HCT116 (cell line): ENCODE measurements around the gene CEP72. TPM values are rescaled to one million over a fixed set of nuclear protein-coding genes. Genes with fewer than 3 reads are reported as not detected.

Experiments used
- ATAC-seq: fragments of 200-7000 bp; cut with Tn5 transposase; 2 replicates; pipeline ENCODE4 v1.9.1; 2020; ENCODE audit warnings: mild to moderate bottlenecking, moderate library complexity
- BruUV-seq: library from RNA; stranded (reverse); fragments of 400-500 nt; replicated peaks from 2 replicates; lab custom pipeline; 2021; lab: Mats Ljungman, UMichigan
- CTCF ChIA-PET: fragments of 300-600 bp; sonication (Branson Sonifier 250); formaldehyde crosslinking; loops from one replicate; lab custom pipeline; 2021; ENCODE audit warnings: antibody characterized with exemption; lab: Charles Lee
- POLR2A ChIA-PET: fragments of 300-600, 350-600 bp; sonication (Branson Sonifier 250); formaldehyde crosslinking; loops from one replicate; lab custom pipeline; 2021; ENCODE audit warnings: antibody characterized with exemption; lab: Charles Lee
- RAD21 ChIA-PET, 2 experiments: fragments of 300-600 bp; sonication (Branson Sonifier 250); formaldehyde crosslinking; loops; one replicate each; lab custom pipeline; 2023; ENCODE audit warnings: low total read pairs in 2 of 2; ENCODE audit not compliant: uncharacterized antibody in 2 of 2, unreplicated experiment in 2 of 2, low non-redundant PET in 1 of 2; lab: Charles Lee
- DNase-seq: peaks from one replicate; pipeline ENCODE4 v3.0.0-alpha.2; 2010; ENCODE audit warnings: low read depth, low spot score
- H2AFZ ChIP-seq: fragments of 200-600 bp; shearing (Covaris generic), sonication (generic); 2 replicates; pipeline ENCODE4 v1.6.1; 2017; ENCODE audit warnings: low read depth, mixed run types, mixed read lengths, antibody characterized with exemption, low read length; ENCODE audit not compliant: poor library complexity, severe bottlenecking
- H3K27ac ChIP-seq: 2 replicates; pipeline ENCODE4 v1.5.1; 2012; ENCODE audit warnings: low read depth, low read length
- H3K27me3 ChIP-seq: fragments of 200-600 bp; sonication (generic); 2 replicates; pipeline ENCODE4 v1.6.1; 2016; ENCODE audit warnings: mixed run types, low read length, mixed read lengths; ENCODE audit not compliant: insufficient read depth
- H3K36me3 ChIP-seq, 2 experiments: fragments of 200-500 bp in 1 of 2; fragments of 200-600 bp in 1 of 2; sonication (Bioruptor generic) in 1 of 2; sonication (generic) in 1 of 2; 2 replicates each; pipeline versions ENCODE4 v1.5.1 to v1.6.1; 2014 to 2016; ENCODE audit warnings: low read length in 2 of 2, inconsistent platforms in 1 of 2, mixed read lengths in 1 of 2, mixed run types in 1 of 2; ENCODE audit not compliant: insufficient read depth in 2 of 2, control insufficient read depth in 1 of 2
- H3K4me1 ChIP-seq, 2 experiments: fragments of 200-600 bp in 1 of 2; sonication (generic) in 1 of 2; 2 replicates each; pipeline versions ENCODE4 v1.5.1 to v1.6.1; 2012 to 2017; ENCODE audit warnings: low read length in 2 of 2, inconsistent platforms in 1 of 2, mild to moderate bottlenecking in 1 of 2, mixed read lengths in 1 of 2, mixed run types in 1 of 2, moderate library complexity in 1 of 2; ENCODE audit not compliant: insufficient read depth in 2 of 2, control insufficient read depth in 1 of 2
- H3K4me2 ChIP-seq: fragments of 200-600 bp; sonication (generic); 2 replicates; pipeline ENCODE4 v1.6.1; 2017; ENCODE audit warnings: mixed run types, low read length, mixed read lengths
- H3K4me3 ChIP-seq, 2 experiments: fragments of 200-600 bp in 1 of 2; sonication (generic) in 1 of 2; replicated peaks in 1 of 2; 2 replicates each; pipeline ENCODE4 v1.5.1; 2011 to 2016; ENCODE audit warnings: low read length in 2 of 2, control low read depth in 1 of 2, low read depth in 1 of 2, mild to moderate bottlenecking in 1 of 2, mixed read lengths in 1 of 2, mixed run types in 1 of 2
- H3K79me2 ChIP-seq: fragments of 200-600 bp; sonication (generic); 2 replicates; pipeline ENCODE4 v1.6.1; 2017; ENCODE audit warnings: mild to moderate bottlenecking, mixed run types, low read length, moderate library complexity, mixed read lengths; ENCODE audit not compliant: insufficient read depth
- H3K9ac ChIP-seq: fragments of 200-600 bp; sonication (generic); 2 replicates; pipeline ENCODE4 v1.6.1; 2016; ENCODE audit warnings: low read length, mixed read lengths
- H3K9me2 ChIP-seq: fragments of 200-600 bp; sonication (generic), shearing (Covaris generic); 2 replicates; pipeline ENCODE4 v1.6.1; 2017; ENCODE audit warnings: mixed run types, mild to moderate bottlenecking, moderate library complexity; ENCODE audit not compliant: insufficient read depth
- H3K9me3 ChIP-seq, 2 experiments: fragments of 200-500 bp in 1 of 2; fragments of 200-600 bp in 1 of 2; sonication (Bioruptor generic) in 1 of 2; sonication (generic) in 1 of 2; 2 replicates each; pipeline ENCODE4 v1.6.1; 2014 to 2017; ENCODE audit warnings: low read length in 2 of 2, mixed read lengths in 2 of 2, inconsistent platforms in 1 of 2, low read depth in 1 of 2, mild to moderate bottlenecking in 1 of 2, mixed run types in 1 of 2, moderate library complexity in 1 of 2; ENCODE audit not compliant: control insufficient read depth in 1 of 2, insufficient read depth in 1 of 2
- H4K20me1 ChIP-seq: fragments of 200-600 bp; sonication (generic), shearing (Covaris generic); 2 replicates; pipeline ENCODE4 v1.6.1; 2017; ENCODE audit warnings: mixed run types, mild to moderate bottlenecking, moderate library complexity; ENCODE audit not compliant: insufficient read depth
- CBX3 ChIP-seq: IDR thresholded peaks from 2 replicates; pipeline ENCODE4 v1.6.1; 2012; ENCODE audit warnings: low read depth
- CEBPB ChIP-seq: IDR thresholded peaks from 2 replicates; pipeline ENCODE4 v1.6.1; 2012; ENCODE audit warnings: low read depth
- EGR1 ChIP-seq: IDR thresholded peaks from 2 replicates; pipeline ENCODE4 v1.6.1; 2012; ENCODE audit warnings: low read depth
- ELF1 ChIP-seq: IDR thresholded peaks from 2 replicates; pipeline ENCODE4 v1.6.1; 2012; ENCODE audit warnings: low read depth, borderline replicate concordance
- EZH2phosphoT487 ChIP-seq: fragments of 200-600 bp; IDR thresholded peaks from 2 replicates; pipeline ENCODE4 v1.6.1; 2018; ENCODE audit warnings: antibody characterized with exemption, borderline replicate concordance
- FOSL1 ChIP-seq: IDR thresholded peaks from 2 replicates; pipeline ENCODE4 v1.6.1; 2012; ENCODE audit warnings: low read depth
- JUND ChIP-seq: IDR thresholded peaks from 2 replicates; pipeline ENCODE4 v1.6.1; 2012
- POLR2A ChIP-seq: IDR thresholded peaks from 2 replicates; pipeline ENCODE4 v1.7.0; 2011; ENCODE audit warnings: borderline replicate concordance; ENCODE audit not compliant: insufficient read depth, insufficient read length; ENCODE audit errors: extremely low read depth
- SIN3A ChIP-seq: IDR thresholded peaks from 2 replicates; pipeline ENCODE4 v1.6.1; 2012; ENCODE audit warnings: low read depth
- SP1 ChIP-seq: IDR thresholded peaks from 2 replicates; pipeline ENCODE4 v1.6.1; 2012; ENCODE audit warnings: low read depth
- SRF ChIP-seq: IDR thresholded peaks from 2 replicates; pipeline ENCODE4 v1.6.1; 2012; ENCODE audit warnings: low read depth
- TCF7L2 ChIP-seq: IDR thresholded peaks from 2 replicates; pipeline ENCODE4 v1.7.0; 2011; ENCODE audit warnings: borderline replicate concordance, inconsistent platforms; ENCODE audit not compliant: insufficient read depth, insufficient read length; ENCODE audit errors: extremely low read depth
- intact Hi-C: fragments of 100-400 bp; cut with micrococcal nuclease; formaldehyde crosslinking; loops from 2 replicates; pipeline ENCODE4 v1.10.0; 2022
- total RNA-seq: library from RNA; stranded (reverse); gene quantifications from one replicate; pipeline ENCODE4 v1.2.1, GENCODE V29; 2021; ENCODE audit not compliant: unreplicated experiment
- TF ChIP-seq, protein P1 (sequence below): IDR thresholded peaks from 2 replicates; pipeline ENCODE4 v1.6.1; 2011; ENCODE audit warnings: mild to moderate bottlenecking, low read length, moderate library complexity; ENCODE audit not compliant: insufficient replicate concordance; ENCODE audit errors: extremely low read depth
- TF ChIP-seq, protein P2 (sequence below): IDR thresholded peaks from 2 replicates; pipeline ENCODE4 v1.6.1; 2012
- TF ChIP-seq, protein P3 (sequence below): IDR thresholded peaks from 2 replicates; pipeline ENCODE4 v1.6.1; 2012; ENCODE audit warnings: low read depth
- TF ChIP-seq, protein P4 (sequence below): IDR thresholded peaks from 2 replicates; pipeline ENCODE4 v1.6.1; 2012

The CEP72 gene
- total RNA-seq, 1 experiment from 2014 or later, result 25.6 TPM

DNA sequence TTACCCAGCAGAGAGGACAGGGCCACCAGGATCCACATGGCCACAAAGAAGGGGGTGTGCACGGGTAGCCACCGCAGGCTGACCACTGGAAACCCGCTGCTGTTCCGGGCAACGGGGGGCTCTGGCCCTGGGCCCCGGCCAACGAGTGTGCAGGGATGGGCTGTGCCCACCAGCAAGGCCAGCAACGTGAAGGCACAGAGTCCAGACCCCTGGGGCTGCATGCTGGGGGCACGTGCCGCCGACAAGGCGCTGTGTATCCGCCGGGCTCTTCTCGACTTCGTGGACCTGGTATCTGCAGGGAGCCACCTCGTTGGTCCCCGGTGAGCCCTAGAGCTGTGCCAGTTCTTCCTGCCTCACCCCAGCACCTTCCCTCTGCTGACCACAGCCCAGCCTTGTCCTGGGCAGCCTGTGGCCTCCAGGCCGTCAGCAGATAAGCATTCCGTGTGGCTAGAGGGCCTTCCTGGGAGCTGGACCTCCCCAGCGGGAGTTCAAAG lies 42.2 kb upstream of the CEP72 start:
- H3K4me2 ChIP-seq, result no peak overlapping the region
- no peak overlapping the region for H2AFZ ChIP-seq
- no peak overlapping the region for H3K9ac ChIP-seq
- BruUV-seq, result no TSS peak
- no peak overlapping the region for H3K27ac ChIP-seq
- ChIA-PET RAD21 (no interaction called here), CTCF (no interaction called here), POLR2A (no interaction called here)
- no peak overlapping the region for H3K4me3 ChIP-seq
- ATAC-seq (no peak), DNase-seq (no peak)
- no peaks in the 10 kb centered on the region for H3K79me2 ChIP-seq
- no peaks in the 10 kb centered on the region for H3K9me2 ChIP-seq
- H4K20me1 ChIP-seq, result no peaks in the 10 kb centered on the region
- TF ChIP-seq EZH2phosphoT487 (no peak), TCF7L2 (no peak), EGR1 (no peak), CBX3 (no peak)
- TF ChIP-seq, protein P1, sequence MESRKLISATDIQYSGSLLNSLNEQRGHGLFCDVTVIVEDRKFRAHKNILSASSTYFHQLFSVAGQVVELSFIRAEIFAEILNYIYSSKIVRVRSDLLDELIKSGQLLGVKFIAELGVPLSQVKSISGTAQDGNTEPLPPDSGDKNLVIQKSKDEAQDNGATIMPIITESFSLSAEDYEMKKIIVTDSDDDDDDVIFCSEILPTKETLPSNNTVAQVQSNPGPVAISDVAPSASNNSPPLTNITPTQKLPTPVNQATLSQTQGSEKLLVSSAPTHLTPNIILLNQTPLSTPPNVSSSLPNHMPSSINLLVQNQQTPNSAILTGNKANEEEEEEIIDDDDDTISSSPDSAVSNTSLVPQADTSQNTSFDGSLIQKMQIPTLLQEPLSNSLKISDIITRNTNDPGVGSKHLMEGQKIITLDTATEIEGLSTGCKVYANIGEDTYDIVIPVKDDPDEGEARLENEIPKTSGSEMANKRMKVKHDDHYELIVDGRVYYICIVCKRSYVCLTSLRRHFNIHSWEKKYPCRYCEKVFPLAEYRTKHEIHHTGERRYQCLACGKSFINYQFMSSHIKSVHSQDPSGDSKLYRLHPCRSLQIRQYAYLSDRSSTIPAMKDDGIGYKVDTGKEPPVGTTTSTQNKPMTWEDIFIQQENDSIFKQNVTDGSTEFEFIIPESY, result no peak
- TF ChIP-seq, protein P2, sequence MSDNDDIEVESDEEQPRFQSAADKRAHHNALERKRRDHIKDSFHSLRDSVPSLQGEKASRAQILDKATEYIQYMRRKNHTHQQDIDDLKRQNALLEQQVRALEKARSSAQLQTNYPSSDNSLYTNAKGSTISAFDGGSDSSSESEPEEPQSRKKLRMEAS, result no peak
- no peaks in the 10 kb centered on the region for H3K36me3 ChIP-seq
- H3K27me3 ChIP-seq, result no peaks in the 10 kb centered on the region
- no peaks in the 10 kb centered on the region; a peak in 1 of 4 replicates for H3K9me3 ChIP-seq
- H3K4me1 ChIP-seq, result no peaks in the 10 kb centered on the region
- intact Hi-C loops, result no loop called here

DNA sequence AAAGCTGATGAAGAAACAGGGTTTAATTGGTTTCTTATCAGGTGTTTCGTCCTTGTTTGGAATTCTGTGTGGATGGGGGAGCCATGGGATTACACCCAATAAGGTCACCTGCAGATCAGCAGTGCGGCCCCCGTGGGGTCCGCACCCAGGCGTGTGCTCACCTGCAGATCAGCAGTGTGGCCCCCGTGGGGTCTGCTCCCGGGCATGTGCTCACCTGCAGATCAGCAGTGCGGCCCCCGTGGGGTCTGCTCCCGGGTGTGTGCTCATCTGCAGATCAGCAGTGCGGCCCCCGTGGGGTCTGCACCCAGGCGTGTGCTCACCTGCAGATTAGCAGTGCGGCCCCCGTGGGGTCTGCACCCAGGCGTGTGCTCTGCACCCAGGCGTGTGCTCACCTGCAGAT lies 41.7 kb upstream of the CEP72 start:
- no peak for ATAC-seq
- intact Hi-C loops, result no loop called here
- no peaks in the 10 kb centered on the region; a peak in 1 of 4 replicates for H3K9me3 ChIP-seq
- TF ChIP-seq, protein P3, sequence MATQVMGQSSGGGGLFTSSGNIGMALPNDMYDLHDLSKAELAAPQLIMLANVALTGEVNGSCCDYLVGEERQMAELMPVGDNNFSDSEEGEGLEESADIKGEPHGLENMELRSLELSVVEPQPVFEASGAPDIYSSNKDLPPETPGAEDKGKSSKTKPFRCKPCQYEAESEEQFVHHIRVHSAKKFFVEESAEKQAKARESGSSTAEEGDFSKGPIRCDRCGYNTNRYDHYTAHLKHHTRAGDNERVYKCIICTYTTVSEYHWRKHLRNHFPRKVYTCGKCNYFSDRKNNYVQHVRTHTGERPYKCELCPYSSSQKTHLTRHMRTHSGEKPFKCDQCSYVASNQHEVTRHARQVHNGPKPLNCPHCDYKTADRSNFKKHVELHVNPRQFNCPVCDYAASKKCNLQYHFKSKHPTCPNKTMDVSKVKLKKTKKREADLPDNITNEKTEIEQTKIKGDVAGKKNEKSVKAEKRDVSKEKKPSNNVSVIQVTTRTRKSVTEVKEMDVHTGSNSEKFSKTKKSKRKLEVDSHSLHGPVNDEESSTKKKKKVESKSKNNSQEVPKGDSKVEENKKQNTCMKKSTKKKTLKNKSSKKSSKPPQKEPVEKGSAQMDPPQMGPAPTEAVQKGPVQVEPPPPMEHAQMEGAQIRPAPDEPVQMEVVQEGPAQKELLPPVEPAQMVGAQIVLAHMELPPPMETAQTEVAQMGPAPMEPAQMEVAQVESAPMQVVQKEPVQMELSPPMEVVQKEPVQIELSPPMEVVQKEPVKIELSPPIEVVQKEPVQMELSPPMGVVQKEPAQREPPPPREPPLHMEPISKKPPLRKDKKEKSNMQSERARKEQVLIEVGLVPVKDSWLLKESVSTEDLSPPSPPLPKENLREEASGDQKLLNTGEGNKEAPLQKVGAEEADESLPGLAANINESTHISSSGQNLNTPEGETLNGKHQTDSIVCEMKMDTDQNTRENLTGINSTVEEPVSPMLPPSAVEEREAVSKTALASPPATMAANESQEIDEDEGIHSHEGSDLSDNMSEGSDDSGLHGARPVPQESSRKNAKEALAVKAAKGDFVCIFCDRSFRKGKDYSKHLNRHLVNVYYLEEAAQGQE, result no peak
- TF ChIP-seq SIN3A (no peak), JUND (no peak), SP1 (no peak), FOSL1 (no peak), CEBPB (no peak), ELF1 (no peak), EZH2phosphoT487 (no peak), POLR2A (no peak), SRF (no peak)
- TF ChIP-seq, protein P4, sequence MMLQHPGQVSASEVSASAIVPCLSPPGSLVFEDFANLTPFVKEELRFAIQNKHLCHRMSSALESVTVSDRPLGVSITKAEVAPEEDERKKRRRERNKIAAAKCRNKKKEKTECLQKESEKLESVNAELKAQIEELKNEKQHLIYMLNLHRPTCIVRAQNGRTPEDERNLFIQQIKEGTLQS, result no peak
- TF ChIP-seq, protein P2, result no peak

More for the DNA sequence above, 41.7 kb upstream of the CEP72 start:
- Histone ChIP-seq H3K79me2 (no peaks in the 10 kb centered on the region), H3K36me3 (no peaks in the 10 kb centered on the region), H3K27ac (no peak overlapping the region), H3K4me1 (no peaks in the 10 kb centered on the region), H3K4me3 (no peak overlapping the region), H4K20me1 (no peaks in the 10 kb centered on the region), H3K27me3 (no peaks in the 10 kb centered on the region), H3K9me2 (no peaks in the 10 kb centered on the region), H2AFZ (no peak overlapping the region), H3K9ac (no peak overlapping the region), H3K4me2 (no peak overlapping the region)
- ChIA-PET POLR2A (no interaction called here), CTCF (no interaction called here), RAD21 (no interaction called here)
- no TSS peak for BruUV-seq
- no peak for DNase-seq
